Neuron (in vitro differentiated cells): ENCODE data around the gene HNRNPA0.

Source experiments
- H2AFZ ChIP-seq: one replicate; pipeline ENCODE4 v1.6.1; 2013; ENCODE audit warnings: low read depth, mild to moderate bottlenecking, inconsistent platforms, low read length, moderate library complexity
- H3K27me3 ChIP-seq: one replicate; pipeline ENCODE4 v1.6.1; 2013; ENCODE audit warnings: low read length; ENCODE audit not compliant: insufficient read depth
- H3K36me3 ChIP-seq: one replicate; pipeline ENCODE4 v1.6.1; 2013; ENCODE audit warnings: low read length; ENCODE audit not compliant: insufficient read depth
- H3K4me1 ChIP-seq: one replicate; pipeline ENCODE4 v1.6.1; 2013; ENCODE audit warnings: low read length; ENCODE audit not compliant: insufficient read depth
- H3K4me3 ChIP-seq: 2 replicates; pipeline ENCODE4 v1.5.1; 2013; ENCODE audit warnings: mild to moderate bottlenecking, low read length, moderate library complexity
- H3K9me3 ChIP-seq: one replicate; pipeline ENCODE4 v1.6.1; 2013; ENCODE audit warnings: low read length

HNRNPA0 gene

DNA sequence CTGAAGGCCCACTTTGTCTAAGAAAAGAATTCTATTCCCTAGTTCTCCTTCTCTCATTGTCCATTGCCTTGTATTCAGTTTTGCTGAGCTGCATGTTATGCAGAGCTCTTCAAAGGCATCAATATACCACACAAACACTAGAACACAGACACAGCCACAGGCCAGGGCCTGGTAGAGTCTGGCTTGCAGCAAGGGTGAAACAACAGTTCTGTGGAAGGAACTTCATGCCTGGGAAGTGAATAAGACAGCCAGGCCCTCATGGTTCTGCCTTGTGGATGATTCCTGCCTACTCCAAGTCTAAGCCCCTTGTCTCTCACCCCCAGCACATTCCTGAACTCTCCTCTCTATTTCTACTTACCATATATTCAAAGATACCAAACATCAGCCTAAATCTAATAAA lies 49.1 kb downstream of the HNRNPA0 start:
- H2AFZ ChIP-seq = no peak overlapping the region
- H3K27me3 ChIP-seq = no peaks in the 10 kb centered on the region
- no peaks in the 10 kb centered on the region for H3K4me1 ChIP-seq
- H3K36me3 ChIP-seq = no peaks in the 10 kb centered on the region
- no peak overlapping the region for H3K4me3 ChIP-seq
- no peaks in the 10 kb centered on the region for H3K9me3 ChIP-seq

DNA sequence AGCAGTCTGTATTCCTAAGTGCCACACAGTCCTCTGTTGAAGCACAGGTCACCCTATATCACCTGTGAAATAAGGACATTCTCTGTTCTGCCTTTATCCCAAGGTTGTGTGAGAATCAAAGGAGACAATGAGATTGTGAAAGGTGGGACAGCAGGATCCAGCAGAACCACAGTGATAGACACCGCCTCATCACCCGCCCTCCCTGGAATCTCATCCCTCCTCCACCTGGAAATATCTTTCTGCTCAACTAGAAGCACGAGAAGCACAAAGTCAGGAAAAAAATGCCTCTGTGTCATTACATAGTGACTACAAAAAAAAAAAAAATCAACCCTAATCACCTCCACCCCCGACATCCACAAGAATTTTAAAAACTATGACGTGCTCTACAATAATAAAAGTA lies 50.6 kb downstream of the HNRNPA0 start:
- no peaks in the 10 kb centered on the region for H3K27me3 ChIP-seq
- no peaks in the 10 kb centered on the region for H3K9me3 ChIP-seq
- H3K4me3 ChIP-seq = no peak overlapping the region
- H3K4me1 ChIP-seq = no peaks in the 10 kb centered on the region
- no peak overlapping the region for H2AFZ ChIP-seq
- no peaks in the 10 kb centered on the region for H3K36me3 ChIP-seq

DNA sequence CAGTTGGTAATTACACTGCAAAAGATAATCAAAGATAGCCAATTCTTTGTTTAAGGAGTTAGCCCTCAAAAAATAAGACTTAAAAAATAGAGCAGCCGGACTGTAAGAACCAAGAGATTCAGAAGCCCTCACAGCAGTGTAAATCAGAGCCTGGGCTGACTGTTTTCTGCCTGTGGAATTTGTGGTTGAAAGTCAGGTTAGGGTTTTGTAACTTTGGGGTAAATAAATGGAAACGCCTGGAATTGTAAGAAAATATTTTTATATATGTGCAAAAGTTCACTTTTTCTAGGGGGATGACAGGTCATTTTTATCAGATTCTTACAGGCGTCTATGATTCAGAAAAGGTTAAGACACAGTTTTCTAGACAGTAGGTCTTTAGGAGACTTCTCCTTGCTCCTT lies 53.9 kb downstream of the HNRNPA0 start:
- no peaks in the 10 kb centered on the region for H3K27me3 ChIP-seq
- H3K36me3 ChIP-seq = peaks cover 3% of the 10 kb centered on the region
- no peak overlapping the region for H2AFZ ChIP-seq

DNA sequence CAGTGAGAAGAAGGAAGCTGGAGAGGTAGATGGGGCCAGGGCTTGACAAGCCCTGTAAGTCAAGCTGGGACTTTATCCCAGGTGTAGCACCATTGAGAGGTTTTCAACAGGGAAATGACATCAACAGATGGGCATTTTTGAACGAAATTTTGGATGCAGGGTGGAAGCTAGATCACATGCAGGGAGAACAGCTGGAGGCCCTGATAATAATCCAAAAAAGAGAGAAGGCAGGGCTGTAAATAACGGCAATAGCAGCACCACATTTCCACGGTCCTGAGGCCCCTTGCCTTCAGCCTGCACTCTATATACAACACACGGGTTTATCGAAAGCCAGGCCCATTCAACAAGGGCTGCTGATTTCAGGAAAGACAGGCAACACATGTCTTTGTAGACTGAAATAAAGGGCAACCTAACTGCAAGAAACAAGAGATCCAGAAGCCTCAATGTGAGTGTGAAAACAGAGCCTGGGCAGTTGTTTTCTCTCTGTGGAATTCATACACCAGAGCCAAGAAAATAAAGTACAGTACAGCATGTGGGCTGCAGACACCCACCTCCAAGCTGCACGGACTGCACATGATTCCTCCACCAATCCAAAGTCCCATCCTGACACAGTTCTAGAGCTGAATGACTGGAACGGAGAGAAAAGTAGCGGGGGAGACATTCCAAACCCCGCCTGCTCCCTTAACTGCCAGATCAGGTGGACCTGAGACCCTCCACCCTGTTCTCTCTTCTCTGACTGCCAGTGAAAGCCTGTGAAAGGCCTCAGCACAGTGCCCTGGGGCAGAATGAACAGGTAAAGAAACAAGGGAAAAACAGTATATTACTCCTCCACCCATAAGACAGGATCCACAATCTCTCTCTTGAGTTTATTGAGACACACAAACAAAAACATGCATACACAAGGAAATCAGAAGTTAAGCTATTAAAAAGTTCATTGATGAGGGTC lies 54.6 kb downstream of the HNRNPA0 start:
- Histone ChIP-seq H2AFZ (no peak overlapping the region), H3K4me1 (no peaks in the 10 kb centered on the region), H3K9me3 (no peaks in the 10 kb centered on the region), H3K4me3 (no peak overlapping the region), H3K36me3 (peaks cover 3% of the 10 kb centered on the region), H3K27me3 (no peaks in the 10 kb centered on the region)

More for the DNA sequence above, 53.9 kb downstream of the HNRNPA0 start:
- no peaks in the 10 kb centered on the region for H3K4me1 ChIP-seq
- H3K9me3 ChIP-seq = no peaks in the 10 kb centered on the region
- H3K4me3 ChIP-seq = no peak overlapping the region

DNA sequence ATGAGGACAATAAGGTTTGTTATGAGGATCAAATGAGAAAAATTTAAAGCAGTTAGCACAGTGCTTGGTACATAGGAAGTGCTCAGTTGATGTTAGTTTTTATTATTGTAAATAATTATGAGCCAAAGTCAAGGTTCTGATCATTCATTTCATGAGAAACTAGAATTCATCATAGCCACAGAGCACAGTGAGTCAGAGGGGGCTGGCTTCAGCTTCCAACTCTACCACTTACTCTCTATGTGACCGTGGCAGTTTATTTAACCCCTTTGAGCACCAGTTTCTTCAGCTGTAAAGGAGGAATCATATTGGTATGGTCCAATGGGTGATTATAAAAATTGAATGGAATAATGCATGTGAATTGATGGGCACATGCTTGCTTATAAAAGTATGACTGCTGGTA lies 57.7 kb downstream of the HNRNPA0 start:
- H3K4me3 ChIP-seq = no peak overlapping the region
- H3K9me3 ChIP-seq = peaks cover 2% of the 10 kb centered on the region
- H2AFZ ChIP-seq = no peak overlapping the region
- H3K4me1 ChIP-seq = no peaks in the 10 kb centered on the region
- H3K27me3 ChIP-seq = no peaks in the 10 kb centered on the region
- peaks cover 3% of the 10 kb centered on the region for H3K36me3 ChIP-seq

DNA sequence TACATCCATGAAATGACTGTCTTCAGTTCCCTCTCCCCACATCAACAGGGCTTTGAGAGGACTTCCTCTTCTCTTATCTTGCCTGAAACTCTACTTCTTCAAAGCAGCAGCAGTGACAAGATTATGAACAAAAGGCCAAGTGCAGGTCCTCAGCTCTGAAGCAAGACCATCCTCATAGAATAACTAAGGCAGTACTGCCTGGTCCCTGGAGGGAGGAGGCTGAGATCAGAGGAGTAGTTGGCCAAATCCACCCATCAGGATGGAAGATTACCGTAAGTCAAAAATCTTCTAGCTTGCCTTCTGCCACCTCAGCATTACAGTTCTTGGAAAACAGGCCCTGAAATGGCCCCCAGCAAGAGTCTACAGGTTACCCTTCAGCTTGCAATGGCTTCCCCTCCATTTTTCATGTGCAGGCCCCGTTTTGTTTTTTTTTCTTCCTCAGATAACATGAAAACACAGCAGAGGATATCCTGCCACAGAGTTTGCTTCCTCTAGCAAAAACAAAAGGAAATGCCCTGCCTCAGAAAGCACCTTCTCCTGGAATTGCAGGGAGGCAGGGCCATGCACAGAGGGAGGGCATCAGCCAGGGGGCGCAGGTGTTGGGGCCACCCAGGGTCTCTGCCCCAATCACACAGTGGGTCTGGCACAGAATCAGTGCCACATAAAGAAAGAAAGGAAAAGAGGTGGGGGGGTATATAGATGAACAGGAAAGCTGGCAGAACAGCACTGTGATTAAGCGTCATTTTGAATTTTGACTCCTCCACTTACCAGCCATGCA lies 58.3 kb downstream of the HNRNPA0 start:
- Histone ChIP-seq H3K4me1 (no peaks in the 10 kb centered on the region), H3K4me3 (no peak overlapping the region), H3K9me3 (peaks cover 2% of the 10 kb centered on the region), H2AFZ (no peak overlapping the region), H3K27me3 (no peaks in the 10 kb centered on the region), H3K36me3 (peaks cover 5% of the 10 kb centered on the region)
